ENCODE results near the gene IGF1R. TPM values are rescaled to one million over a fixed set of nuclear protein-coding genes. Genes with fewer than 3 reads are reported as not detected.

IGF1R gene
- total RNA-seq, 1 experiment from 2014 or later, result 16.3 TPM

DNA sequence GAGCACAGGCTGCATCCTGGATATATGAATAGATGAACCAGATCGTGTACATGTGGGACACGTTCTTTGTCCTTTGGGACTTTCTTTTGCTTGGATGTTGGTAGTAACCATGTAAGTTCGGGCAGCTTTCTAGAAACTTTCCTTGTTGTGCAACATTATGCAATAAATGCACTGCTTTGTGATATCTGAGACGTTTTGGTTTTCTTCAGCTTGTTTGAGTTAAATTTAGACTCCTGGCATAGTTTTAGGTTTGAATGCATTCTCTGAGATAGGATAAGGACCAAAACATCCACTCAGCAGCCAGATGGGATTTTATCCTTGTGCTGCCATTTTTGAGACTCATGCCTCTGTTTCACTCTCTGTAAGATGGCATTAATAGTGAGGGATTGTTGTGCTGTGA, 158.9 kb downstream of the IGF1R start:
- H2AFZ ChIP-seq (ENCODE audit: low read depth, low read length, poor library complexity, severe bottlenecking), result no peak overlapping the region
- H3K79me2 ChIP-seq (ENCODE audit: insufficient read depth, low read length), result no peaks in the 10 kb centered on the region
- DNase-seq (ENCODE audit: low read depth, low spot score), result no peak
- no peaks in the 10 kb centered on the region for H3K9me2 ChIP-seq (ENCODE audit: insufficient read depth)
- no peaks in the 10 kb centered on the region for H4K20me1 ChIP-seq (ENCODE audit: insufficient read depth)
- H3K36me3 ChIP-seq (ENCODE audit: control insufficient read depth in 1 of 2, insufficient read depth in 2 of 2, low read length in 2 of 2), result no peaks in the 10 kb centered on the region
- no peaks in the 10 kb centered on the region for H3K27me3 ChIP-seq (ENCODE audit: insufficient read depth, low read length)
- ChIA-PET RAD21 (ENCODE audit: low non-redundant PET in 1 of 2, low total read pairs in 2 of 2, uncharacterized antibody in 2 of 2, unreplicated experiment in 2 of 2) (no interaction called here), POLR2A (no interaction called here), CTCF (interaction anchor here (1.2 kb wide), 1 partner anchor 9 kb away, joined by 4 read pairs; no protein-coding TSS in a partner anchor)
- H3K4me2 ChIP-seq (ENCODE audit: low read length), result no peak overlapping the region
- no peaks in the 10 kb centered on the region for H3K9me3 ChIP-seq (ENCODE audit: control insufficient read depth in 1 of 2, insufficient read depth in 1 of 2, low read depth in 1 of 2, low read length in 2 of 2)
- peaks cover 22 to 24% of the 10 kb centered on the region in 2 experiments for H3K4me1 ChIP-seq (ENCODE audit: control insufficient read depth in 1 of 2, insufficient read depth in 2 of 2, low read length in 2 of 2)
- no peak overlapping the region for H3K9ac ChIP-seq (ENCODE audit: low read length)
- no peak for TF ChIP-seq RAD21 (IDR thresholded peaks at IDR 0.05; ENCODE audit: low read depth)
- no peak for TF ChIP-seq SRF (IDR thresholded peaks at IDR 0.05; ENCODE audit: low read depth)
- no peak overlapping the region for H3K27ac ChIP-seq (ENCODE audit: low read depth, low read length)
- no TSS peak for BruUV-seq (replicated peaks)
- intact Hi-C loops (cut with micrococcal nuclease), result no loop called here
- no peak for ATAC-seq
- no peak overlapping the region for H3K4me3 ChIP-seq (replicated peaks in 1 of 2; ENCODE audit: low read depth in 1 of 2, low read length in 2 of 2)

DNA sequence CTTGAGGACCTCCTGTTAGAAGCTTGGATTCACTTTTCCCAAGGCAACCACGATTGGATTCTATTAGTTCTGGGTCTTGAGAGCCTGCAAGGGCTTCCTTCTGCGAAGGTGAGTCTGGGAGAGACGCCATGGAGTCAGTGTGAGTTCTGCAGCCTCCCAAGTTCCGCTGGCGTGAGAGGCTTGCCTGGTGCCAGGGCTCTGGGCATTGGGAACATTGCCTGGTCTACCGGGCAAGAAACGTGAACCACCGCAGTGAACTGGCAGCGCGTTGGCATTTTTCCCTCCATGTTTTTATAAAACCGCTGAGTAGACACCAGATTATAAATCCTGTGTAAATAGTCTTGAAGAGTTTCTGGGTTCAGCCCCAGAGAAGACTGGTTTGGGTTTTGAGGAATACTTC, 160.9 kb downstream of the IGF1R start:
- H3K27ac ChIP-seq (ENCODE audit: low read depth, low read length), result no peak overlapping the region
- TF ChIP-seq, protein P1, sequence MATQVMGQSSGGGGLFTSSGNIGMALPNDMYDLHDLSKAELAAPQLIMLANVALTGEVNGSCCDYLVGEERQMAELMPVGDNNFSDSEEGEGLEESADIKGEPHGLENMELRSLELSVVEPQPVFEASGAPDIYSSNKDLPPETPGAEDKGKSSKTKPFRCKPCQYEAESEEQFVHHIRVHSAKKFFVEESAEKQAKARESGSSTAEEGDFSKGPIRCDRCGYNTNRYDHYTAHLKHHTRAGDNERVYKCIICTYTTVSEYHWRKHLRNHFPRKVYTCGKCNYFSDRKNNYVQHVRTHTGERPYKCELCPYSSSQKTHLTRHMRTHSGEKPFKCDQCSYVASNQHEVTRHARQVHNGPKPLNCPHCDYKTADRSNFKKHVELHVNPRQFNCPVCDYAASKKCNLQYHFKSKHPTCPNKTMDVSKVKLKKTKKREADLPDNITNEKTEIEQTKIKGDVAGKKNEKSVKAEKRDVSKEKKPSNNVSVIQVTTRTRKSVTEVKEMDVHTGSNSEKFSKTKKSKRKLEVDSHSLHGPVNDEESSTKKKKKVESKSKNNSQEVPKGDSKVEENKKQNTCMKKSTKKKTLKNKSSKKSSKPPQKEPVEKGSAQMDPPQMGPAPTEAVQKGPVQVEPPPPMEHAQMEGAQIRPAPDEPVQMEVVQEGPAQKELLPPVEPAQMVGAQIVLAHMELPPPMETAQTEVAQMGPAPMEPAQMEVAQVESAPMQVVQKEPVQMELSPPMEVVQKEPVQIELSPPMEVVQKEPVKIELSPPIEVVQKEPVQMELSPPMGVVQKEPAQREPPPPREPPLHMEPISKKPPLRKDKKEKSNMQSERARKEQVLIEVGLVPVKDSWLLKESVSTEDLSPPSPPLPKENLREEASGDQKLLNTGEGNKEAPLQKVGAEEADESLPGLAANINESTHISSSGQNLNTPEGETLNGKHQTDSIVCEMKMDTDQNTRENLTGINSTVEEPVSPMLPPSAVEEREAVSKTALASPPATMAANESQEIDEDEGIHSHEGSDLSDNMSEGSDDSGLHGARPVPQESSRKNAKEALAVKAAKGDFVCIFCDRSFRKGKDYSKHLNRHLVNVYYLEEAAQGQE (IDR thresholded peaks at IDR 0.05; ENCODE audit: low read depth), result no peak
- no peak for TF ChIP-seq POLR2AphosphoS5 (IDR thresholded peaks at IDR 0.05; ENCODE audit: low read depth, low read length)
- TF ChIP-seq EZH2phosphoT487 (IDR thresholded peaks at IDR 0.05; ENCODE audit: borderline replicate concordance), result no peak
- TF ChIP-seq POLR2A (IDR thresholded peaks at IDR 0.05; ENCODE audit: borderline replicate concordance, extremely low read depth, insufficient read depth, insufficient read length), result no peak
- no peak for TF ChIP-seq EZH2 (IDR thresholded peaks at IDR 0.05)
- TF ChIP-seq CEBPB (IDR thresholded peaks at IDR 0.05; ENCODE audit: low read depth), result no peak
- TF ChIP-seq CBX3 (IDR thresholded peaks at IDR 0.05; ENCODE audit: low read depth), result no peak
- TF ChIP-seq ZNF274 (IDR thresholded peaks at IDR 0.05; ENCODE audit: low read depth, low read length), result no peak
- TF ChIP-seq, protein P2, sequence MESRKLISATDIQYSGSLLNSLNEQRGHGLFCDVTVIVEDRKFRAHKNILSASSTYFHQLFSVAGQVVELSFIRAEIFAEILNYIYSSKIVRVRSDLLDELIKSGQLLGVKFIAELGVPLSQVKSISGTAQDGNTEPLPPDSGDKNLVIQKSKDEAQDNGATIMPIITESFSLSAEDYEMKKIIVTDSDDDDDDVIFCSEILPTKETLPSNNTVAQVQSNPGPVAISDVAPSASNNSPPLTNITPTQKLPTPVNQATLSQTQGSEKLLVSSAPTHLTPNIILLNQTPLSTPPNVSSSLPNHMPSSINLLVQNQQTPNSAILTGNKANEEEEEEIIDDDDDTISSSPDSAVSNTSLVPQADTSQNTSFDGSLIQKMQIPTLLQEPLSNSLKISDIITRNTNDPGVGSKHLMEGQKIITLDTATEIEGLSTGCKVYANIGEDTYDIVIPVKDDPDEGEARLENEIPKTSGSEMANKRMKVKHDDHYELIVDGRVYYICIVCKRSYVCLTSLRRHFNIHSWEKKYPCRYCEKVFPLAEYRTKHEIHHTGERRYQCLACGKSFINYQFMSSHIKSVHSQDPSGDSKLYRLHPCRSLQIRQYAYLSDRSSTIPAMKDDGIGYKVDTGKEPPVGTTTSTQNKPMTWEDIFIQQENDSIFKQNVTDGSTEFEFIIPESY (IDR thresholded peaks at IDR 0.05; ENCODE audit: extremely low read depth, insufficient replicate concordance, low read length), result no peak
- TF ChIP-seq EGR1 (IDR thresholded peaks at IDR 0.05; ENCODE audit: low read depth), result no peak
- no peak for TF ChIP-seq CTCF (IDR thresholded peaks at IDR 0.05 in 2 of 3, conservative IDR thresholded peaks at IDR 0.05 in 1 of 3; ENCODE audit: borderline replicate concordance in 1 of 3, insufficient read depth in 1 of 3, low read depth in 2 of 3, low read length in 2 of 3)
- no peak for TF ChIP-seq ELF1 (IDR thresholded peaks at IDR 0.05; ENCODE audit: borderline replicate concordance, low read depth)

More for the DNA sequence above, 160.9 kb downstream of the IGF1R start:
- Histone ChIP-seq H3K4me2 (ENCODE audit: low read length) (no peak overlapping the region), H4K20me1 (ENCODE audit: insufficient read depth) (no peaks in the 10 kb centered on the region), H3K4me1 (ENCODE audit: control insufficient read depth in 1 of 2, insufficient read depth in 2 of 2, low read length in 2 of 2) (peaks cover 5 to 10% of the 10 kb centered on the region in 2 experiments; a peak in 3 of 4 replicates), H3K79me2 (ENCODE audit: insufficient read depth, low read length) (no peaks in the 10 kb centered on the region), H2AFZ (ENCODE audit: low read depth, low read length, poor library complexity, severe bottlenecking) (no peak overlapping the region), H3K27me3 (ENCODE audit: insufficient read depth, low read length) (no peaks in the 10 kb centered on the region), H3K4me3 (replicated peaks in 1 of 2; ENCODE audit: low read depth in 1 of 2, low read length in 2 of 2) (no peak overlapping the region), H3K9me2 (ENCODE audit: insufficient read depth) (no peaks in the 10 kb centered on the region), H3K36me3 (ENCODE audit: control insufficient read depth in 1 of 2, insufficient read depth in 2 of 2, low read length in 2 of 2) (no peaks in the 10 kb centered on the region), H3K9me3 (ENCODE audit: control insufficient read depth in 1 of 2, insufficient read depth in 1 of 2, low read depth in 1 of 2, low read length in 2 of 2) (no peaks in the 10 kb centered on the region), H3K9ac (ENCODE audit: low read length) (no peak overlapping the region)
- ChIA-PET CTCF (no interaction called here), POLR2A (no interaction called here), RAD21 (ENCODE audit: low non-redundant PET in 1 of 2, low total read pairs in 2 of 2, uncharacterized antibody in 2 of 2, unreplicated experiment in 2 of 2) (no interaction called here)
- no TSS peak for BruUV-seq (replicated peaks)
- ATAC-seq (no peak), DNase-seq (ENCODE audit: low read depth, low spot score) (no peak)
- intact Hi-C loops (cut with micrococcal nuclease), result no loop called here
